ENCODE results near the gene DEFB119.

The DEFB119 gene

GRCh38 chr20:31414381-31414780 is 24.0 kb upstream of the DEFB119 start:
- H3K4me1 Mint-ChIP-seq: no peaks in the 10 kb centered on the region
- H3K9me3 Mint-ChIP-seq: peaks cover 39% of the 10 kb centered on the region
- no peak for TF ChIP-seq CTCF (IDR thresholded peaks at IDR 0.05; ENCODE audit: unreplicated experiment in 3 of 3)
- H3K27me3 Mint-ChIP-seq (ENCODE audit: low read depth): no peaks in the 10 kb centered on the region
- H3K4me3 Mint-ChIP-seq: no peak overlapping the region
- no peaks in the 10 kb centered on the region for H3K36me3 Mint-ChIP-seq (ENCODE audit: low read depth)
- no peak overlapping the region for H3K27ac Mint-ChIP-seq

DNA sequence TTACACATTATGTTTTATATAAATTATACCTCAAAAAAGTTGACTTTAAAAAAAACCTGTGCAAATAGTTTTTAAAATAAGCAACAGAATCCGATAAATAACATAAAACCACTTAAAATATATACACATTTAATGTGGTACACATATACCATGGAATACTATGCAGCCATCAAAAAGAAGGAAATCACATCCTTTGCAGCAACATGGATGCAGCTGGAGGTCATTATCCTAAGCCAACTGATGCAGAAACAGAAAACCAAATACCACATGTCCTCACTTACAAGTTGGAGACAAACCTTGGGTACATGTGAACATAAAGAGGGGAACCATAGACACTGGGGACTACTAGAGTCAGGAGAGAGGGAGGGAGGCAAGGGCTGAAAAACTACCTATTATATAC is 19.6 kb upstream of the DEFB119 start:
- TF ChIP-seq CTCF (IDR thresholded peaks at IDR 0.05; ENCODE audit: unreplicated experiment in 3 of 3): no peak
- Mint-ChIP-seq H3K27ac (no peak overlapping the region), H3K4me3 (no peak overlapping the region), H3K9me3 (peaks cover 40% of the 10 kb centered on the region), H3K27me3 (ENCODE audit: low read depth) (no peaks in the 10 kb centered on the region), H3K4me1 (no peaks in the 10 kb centered on the region), H3K36me3 (ENCODE audit: low read depth) (no peaks in the 10 kb centered on the region)

- no peak for TF ChIP-seq CTCF (IDR thresholded peaks at IDR 0.05; ENCODE audit: unreplicated experiment in 3 of 3)
- no peaks in the 10 kb centered on the region for H3K4me1 Mint-ChIP-seq
- H3K9me3 Mint-ChIP-seq: peaks cover 22% of the 10 kb centered on the region
- peak within 1 kb of the TSS in 1 of 3 experiments; percentile 2 for H3K4me3 Mint-ChIP-seq
- H3K27ac Mint-ChIP-seq: no peak within 1 kb of the TSS
- no peaks in the 10 kb centered on the region for H3K27me3 Mint-ChIP-seq (ENCODE audit: low read depth)
- H3K36me3 Mint-ChIP-seq (ENCODE audit: low read depth): no peaks in the 10 kb centered on the region
Observed at GRCh38 chr20:31406115-31406514, 15.7 kb upstream of the DEFB119 start, which contains the start of gene DEFB121. Gene DEFB121 (minus strand): TSS chr20:31406215. CDS start chr20:31406152, 63 bp downstream.

DNA sequence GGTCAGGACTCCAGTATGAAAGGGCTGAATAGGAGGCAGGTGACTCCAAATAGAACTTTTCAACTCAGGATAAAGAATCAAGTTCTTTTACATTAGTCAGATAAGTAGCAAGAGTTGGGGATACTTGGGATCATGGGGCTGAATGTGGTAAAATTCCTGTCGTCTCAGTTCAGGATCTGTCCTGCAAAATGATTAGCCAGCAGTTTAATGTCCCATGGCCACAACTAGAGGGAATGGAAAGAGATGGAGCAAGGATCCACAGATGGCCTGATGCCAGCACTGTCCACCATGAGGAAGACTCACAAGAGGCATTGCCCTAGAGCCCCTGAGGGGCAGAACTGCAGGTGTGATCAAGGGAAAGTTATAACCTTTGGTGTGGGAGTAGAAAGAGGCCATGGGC is 13.5 kb upstream of the DEFB119 start:
- peaks cover 29% of the 10 kb centered on the region for H3K9me3 Mint-ChIP-seq
- no peaks in the 10 kb centered on the region for H3K36me3 Mint-ChIP-seq (ENCODE audit: low read depth)
- H3K4me3 Mint-ChIP-seq: no peak overlapping the region
- no peaks in the 10 kb centered on the region for H3K27me3 Mint-ChIP-seq (ENCODE audit: low read depth)
- H3K4me1 Mint-ChIP-seq: no peaks in the 10 kb centered on the region
- no peak overlapping the region for H3K27ac Mint-ChIP-seq
- no peak for TF ChIP-seq CTCF (IDR thresholded peaks at IDR 0.05; ENCODE audit: unreplicated experiment in 3 of 3)

DNA sequence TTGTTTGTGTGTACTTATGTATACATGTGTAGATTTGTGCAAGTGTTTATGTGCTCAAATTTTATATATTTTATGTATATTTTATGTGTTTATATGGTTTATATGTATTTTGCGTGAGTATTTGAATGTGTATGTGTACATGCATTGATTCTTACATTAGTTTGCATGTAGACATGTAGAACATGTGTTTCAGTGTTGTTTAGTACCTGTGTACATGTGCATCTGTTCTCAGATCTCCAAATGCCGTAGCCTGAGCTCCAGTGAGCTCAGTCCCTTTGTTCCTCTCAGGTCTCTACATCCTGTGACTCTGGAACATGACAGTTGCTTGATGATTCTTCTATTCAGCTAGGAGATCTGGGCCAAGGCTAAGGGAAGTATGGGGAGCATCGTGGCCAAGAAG is 4.5 kb upstream of the DEFB119 start:
- Mint-ChIP-seq H3K4me3 (no peak overlapping the region), H3K36me3 (ENCODE audit: low read depth) (peaks cover 4% of the 10 kb centered on the region), H3K4me1 (no peaks in the 10 kb centered on the region), H3K9me3 (peaks cover 40% of the 10 kb centered on the region), H3K27ac (no peak overlapping the region), H3K27me3 (ENCODE audit: low read depth) (no peaks in the 10 kb centered on the region)
- no peak for TF ChIP-seq CTCF (IDR thresholded peaks at IDR 0.05; ENCODE audit: unreplicated experiment in 3 of 3)

DNA sequence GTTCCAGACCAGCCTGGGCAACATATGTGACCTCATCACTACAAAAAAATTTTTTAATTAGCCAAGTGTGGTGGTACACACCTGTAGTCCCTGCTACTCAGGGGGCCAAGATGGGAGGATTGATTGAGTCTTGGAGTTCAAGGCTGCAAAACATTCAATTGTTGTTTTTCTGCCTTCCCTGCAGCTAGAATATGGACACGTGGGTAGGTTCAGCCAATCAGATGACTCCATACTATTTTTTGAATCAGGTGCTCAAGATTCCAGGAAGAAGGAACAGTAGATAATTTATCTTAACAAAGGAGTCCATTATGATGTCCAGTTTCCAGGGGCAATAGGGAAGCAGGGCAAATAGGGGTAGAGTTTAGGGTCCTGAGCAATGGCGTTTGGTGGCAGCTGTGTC is 2.4 kb upstream of the DEFB119 start:
- Mint-ChIP-seq H3K4me1 (no peaks in the 10 kb centered on the region), H3K27ac (no peak overlapping the region), H3K9me3 (peaks cover 46% of the 10 kb centered on the region), H3K27me3 (ENCODE audit: low read depth) (no peaks in the 10 kb centered on the region), H3K36me3 (ENCODE audit: low read depth) (peaks cover 4% of the 10 kb centered on the region), H3K4me3 (no peak overlapping the region)
- no peak for TF ChIP-seq CTCF (IDR thresholded peaks at IDR 0.05; ENCODE audit: unreplicated experiment in 3 of 3)

Measured in nephron (organoid).